Uterus (tissue), 2 donors: ENCODE data around the gene SOX5.

ENCODE experiments used
- CTCF ChIP-seq, 4 experiments: fragments of 200-600 bp in 2 of 4; fragments of 450-650 bp in 2 of 4; sonication (generic) in 2 of 4; IDR thresholded peaks; one replicate each; pipeline ENCODE4 v1.5.1; 2016 to 2019; ENCODE audit warnings: antibody characterized with exemption in 4 of 4, mild to moderate bottlenecking in 2 of 4, moderate library complexity in 1 of 4
- POLR2A ChIP-seq, 2 donors: fragments of 450-650 bp; IDR thresholded peaks; one replicate each; pipeline ENCODE4 v1.6.1; 2016; ENCODE audit warnings: antibody characterized with exemption in 2 of 2, mild to moderate bottlenecking in 1 of 2, moderate library complexity in 1 of 2

GRCh38 chr12:23834076-23834475, 115.4 kb downstream of the SOX5 start:
- TF ChIP-seq CTCF (IDR thresholded peaks at IDR 0.05) (no peak), POLR2A (IDR thresholded peaks at IDR 0.05) (no peak)
